Stimulated activated CD8-positive, alpha-beta memory T cell treated with anti-CD3 and anti-CD28 coated beads, Interleukin-15, amount 100 ng/mL, for 4 hours (primary cell): ENCODE results near the gene PUDP.
"Not testable (repeated sequence)": the region's sequence is repeated elsewhere in the genome, so short reads cannot be mapped to it uniquely, and the experiment has no call there.

Source experiments
- DNase-seq, 2 donors: peaks; one replicate each; pipeline ENCODE4 v3.0.0-alpha.2; 2020; ENCODE audit warnings: low read depth in 2 of 2

Gene PUDP

DNA sequence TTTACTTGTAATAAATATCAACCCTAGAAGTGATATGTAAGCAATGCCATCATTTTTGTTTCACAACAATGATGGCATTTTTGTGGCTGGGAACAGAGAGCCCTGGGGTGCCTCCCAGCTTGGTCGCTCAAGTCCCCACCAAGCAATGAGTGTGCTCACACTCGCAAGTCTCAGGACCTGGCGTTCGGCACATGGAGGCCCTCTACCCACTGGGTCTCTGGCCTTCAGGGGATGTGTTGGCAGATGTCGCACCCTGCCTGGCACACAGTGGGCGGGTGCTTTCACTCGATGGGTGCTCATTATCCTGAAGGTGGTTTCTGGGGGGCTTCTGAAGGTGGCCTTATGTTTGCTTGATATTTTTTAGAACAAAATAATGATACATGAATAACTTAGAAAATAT, 75.1 kb downstream of the PUDP start:
- DNase-seq, result no peak

DNA sequence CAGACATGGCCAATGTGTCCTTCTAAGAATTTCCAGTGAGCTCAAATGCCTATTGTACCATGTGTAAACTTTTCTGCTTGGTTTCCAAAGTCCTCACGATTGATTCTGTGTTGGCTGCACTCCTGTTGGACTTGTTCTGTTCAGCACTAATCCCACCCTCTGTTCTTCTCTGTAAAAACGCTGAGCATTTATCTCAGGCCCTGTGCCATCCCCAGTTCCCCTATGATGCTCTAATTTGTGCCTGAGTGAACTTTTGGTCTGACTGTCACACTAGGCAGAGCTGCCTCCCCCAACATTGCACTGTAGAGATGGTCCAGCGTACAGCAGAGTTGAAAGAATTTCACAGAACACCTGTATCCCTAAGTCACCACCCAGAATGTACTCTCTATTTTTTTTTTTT, 76.6 kb downstream of the PUDP start:
- no peak for DNase-seq

DNA sequence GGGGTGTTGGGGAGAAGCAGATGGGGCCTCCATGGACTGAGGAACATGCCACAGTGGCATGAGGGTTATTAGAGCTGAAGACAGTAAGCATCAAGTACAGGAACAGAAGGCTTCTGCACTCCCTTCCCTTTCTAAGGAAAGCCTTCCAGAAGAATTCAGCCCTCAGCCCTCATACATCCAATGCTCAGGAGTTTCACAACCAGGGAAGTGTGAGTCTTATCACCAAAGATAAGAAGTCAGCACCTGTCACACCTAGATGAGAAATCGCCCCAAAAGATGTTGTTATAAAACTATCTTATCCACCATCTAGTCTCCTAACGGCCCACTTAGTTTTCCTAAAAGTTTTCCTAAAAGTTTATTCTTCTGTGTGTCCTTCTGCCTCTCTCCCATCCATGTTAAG, 78.4 kb downstream of the PUDP start:
- no peak for DNase-seq

DNA sequence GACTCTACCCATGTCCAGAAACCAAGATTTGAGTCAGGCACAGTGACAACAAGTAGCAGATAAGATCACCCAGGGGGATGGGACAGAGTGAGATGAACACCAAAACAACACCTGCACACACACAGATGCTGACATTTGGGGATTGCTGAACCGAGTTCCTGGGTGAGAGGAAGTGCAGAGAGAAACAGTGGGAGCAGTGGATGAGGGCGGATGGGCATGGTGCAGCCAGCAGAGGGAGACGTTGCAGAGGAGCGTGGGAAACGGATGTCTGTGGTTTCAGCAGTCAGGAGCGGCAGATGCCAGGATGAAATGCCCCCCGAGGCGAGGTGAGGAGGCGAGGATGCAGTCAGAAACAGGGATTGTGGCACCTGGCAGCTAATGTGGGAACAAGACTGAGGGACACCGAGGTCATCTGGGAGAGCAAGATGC, 79.0 kb downstream of the PUDP start:
- DNase-seq, result no peak

DNA sequence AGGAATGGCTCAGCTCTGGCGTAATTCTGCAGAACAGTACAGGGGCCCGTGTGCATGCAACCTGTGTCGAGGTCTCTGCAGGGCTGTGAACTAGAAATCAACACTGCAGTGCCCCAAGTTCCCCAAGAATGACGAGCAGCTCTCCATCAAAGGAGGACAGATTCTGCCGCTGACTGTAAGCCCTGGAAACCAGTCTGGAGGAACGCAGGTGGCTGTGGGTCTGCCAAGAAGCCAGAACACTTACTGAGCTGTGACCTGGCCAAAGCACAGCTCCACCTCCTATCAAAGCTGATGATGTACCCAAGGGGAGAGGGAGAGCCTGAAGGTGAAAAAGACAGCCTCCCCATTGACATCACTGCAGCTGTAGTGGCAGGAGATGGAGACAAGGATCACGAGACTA, 80.7 kb downstream of the PUDP start:
- no peak for DNase-seq

DNA sequence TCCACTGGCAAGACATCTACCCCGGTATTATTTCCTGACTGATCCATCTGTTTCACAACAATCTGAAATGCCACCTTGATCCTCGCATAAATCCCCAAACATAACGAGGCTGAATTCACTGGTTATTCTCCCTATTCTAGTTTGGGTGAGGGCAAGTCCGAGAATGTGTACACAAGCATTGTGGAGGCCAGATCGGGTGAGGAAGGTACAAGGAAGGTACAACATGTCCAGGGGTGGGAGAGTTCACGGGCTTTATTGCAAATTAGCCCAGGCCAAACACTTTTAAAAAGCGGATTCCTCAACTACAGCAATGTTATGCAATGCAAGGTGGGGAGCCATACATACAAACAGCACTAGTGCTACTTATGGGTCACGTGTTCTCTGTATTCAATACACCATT, 82.5 kb downstream of the PUDP start:
- no peak for DNase-seq

DNA sequence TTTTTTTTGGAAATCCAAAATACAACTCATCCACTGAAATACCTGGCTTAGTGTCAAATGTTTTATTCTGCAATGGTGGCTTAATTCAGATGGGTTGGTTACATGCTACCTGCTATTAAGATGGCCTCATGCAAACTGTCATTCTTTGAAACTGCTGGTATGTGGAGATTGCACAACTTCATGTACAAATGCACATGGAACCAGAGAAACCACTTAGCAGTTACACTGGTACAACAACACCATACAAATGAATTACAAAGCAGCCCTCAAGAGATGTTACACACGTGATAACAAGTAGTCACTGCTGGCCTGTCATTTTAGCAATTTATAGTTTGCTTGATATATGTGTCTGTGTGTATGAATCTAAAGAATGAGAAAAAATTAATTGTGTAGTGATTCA, 85.0 kb downstream of the PUDP start:
- DNase-seq, result no peak

DNA sequence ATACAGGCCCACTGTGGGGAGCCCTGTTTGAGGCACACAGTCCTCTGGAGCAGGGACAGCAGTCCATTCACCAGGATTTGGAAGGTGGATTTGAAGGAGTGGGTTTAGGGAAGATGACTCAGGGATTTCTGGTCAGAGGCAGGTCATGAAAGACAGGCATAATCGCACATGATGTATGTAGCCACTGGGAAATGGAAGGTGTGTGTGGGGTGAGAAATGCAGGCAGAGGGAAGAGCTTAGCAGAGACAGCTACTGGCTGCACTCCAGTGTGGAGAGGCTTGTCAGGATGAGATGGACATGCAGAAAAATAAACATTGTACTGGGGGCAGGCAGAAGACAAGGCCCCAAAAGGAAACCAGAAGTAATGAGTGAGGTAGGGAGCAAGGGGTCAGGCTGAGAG, 85.7 kb downstream of the PUDP start:
- DNase-seq, result no peak

DNA sequence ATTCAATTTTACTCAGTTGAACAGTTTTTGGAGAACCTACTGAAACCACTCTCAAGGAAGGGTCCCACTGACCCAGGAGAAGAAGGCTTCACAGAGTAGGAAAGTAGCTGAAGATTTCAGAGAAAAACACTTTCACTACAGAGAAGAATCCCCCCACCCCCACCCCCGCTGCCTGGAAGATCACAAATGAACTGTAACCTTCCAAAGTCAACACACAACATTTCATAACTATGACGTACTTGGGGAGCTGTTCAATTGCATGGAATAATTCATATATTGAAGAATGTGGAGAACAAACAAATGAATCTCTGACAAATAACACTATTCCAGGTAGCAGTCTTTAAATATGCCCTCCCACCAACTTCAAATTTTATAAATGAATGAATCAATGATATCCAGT, 86.5 kb downstream of the PUDP start:
- no peak for DNase-seq

DNA sequence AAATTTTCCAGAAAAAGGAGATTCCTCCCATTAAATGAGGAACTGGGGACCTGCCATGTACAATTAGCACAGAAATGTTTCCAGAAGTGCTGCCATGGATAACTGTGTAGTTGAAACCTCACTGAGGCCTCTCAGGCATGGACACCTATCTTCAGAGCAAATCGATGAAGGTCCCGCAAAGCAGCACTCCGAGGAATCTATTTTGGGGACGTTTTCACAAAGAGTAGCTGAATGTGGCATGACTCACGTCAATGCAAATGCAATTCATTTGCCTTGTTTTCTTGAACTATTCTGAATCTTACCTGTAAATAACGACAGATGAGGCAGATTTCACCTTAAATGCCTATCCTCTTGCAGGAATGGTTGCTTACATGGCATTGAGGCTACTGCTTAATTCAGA, 87.5 kb downstream of the PUDP start:
- DNase-seq, result no peak

DNA sequence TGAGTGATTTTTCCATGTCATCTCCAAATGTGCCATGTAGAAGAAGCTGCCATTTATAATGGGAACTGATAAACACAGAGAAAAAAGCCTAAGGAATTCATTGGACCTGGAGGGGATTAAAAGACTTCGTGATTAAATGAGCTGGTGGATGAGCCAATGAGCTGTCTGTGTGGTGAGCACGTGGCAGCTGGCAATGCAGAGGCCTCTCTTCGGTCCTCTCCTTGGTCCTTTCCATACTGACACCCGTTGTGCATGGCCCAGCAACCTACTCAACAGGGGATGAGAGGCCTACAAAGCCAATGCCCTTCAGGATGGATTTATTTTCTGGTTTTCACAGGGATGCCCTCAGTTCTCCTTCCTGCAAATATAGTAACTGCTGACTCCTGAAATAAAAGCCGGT, 88.1 kb downstream of the PUDP start:
- DNase-seq, result no peak

DNA sequence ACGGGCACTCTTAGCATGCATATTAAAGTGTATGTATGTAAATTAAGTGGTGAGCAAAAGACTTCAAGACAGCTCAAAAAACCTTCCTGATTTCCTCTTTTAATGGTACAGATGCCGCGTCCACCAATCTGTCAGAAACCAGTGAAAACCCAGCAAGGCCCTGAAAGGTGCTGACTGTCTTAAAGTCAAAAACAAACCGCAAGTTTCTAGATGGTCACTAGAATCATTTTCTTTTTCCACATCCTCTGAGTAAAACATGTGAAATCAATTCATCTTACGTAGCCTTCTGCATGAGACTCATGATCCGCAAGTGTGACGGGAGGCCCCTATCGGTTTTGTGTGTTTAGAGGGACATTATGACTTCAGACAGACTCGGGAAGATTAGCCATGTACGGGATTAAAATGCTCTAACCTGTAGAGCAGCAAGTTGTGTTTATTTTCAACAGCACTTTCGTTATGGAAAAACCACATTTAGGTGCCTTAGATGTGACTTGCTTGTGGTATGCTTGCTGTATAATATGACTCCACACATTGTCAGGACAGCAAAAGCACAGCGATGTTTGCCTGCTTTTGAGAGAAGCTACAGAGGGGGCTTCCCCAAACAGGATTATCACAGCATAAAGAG, 88.6 kb downstream of the PUDP start:
- DNase-seq, result no peak

DNA sequence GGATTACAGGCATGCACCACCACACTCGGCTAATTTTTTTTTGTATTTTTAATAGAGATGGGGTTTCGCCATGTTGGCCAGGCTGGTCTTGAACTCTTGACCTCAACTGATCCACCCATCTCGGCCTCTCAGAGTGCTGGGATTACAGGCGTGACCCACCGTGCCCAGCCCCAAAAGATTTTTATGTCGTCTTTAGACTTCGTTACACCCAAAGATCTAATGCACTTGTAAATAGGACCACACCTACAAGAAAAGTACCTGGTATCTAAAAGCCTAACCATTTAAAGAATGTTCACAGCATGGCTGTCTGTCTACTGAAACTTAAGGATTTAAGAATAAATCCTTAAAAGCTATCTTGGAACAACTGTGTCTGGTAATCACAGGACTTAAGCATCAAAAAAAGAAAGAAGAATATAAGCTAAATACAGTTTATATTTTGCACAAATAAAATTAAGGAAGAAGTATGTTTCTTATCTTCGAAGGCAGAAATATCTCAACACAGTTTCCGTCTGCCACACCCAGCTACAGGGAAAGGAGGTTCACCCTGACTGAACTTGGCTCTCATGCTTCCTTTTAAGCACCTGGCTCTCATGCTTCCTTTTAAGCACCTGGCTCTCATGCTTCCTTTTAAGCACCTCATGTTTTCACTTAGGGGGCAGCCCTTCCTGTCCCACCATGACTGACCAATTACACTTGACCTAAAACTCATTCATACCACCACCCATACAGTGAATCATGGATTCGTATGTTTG, 92.4 kb downstream of the PUDP start:
- no peak for DNase-seq

DNA sequence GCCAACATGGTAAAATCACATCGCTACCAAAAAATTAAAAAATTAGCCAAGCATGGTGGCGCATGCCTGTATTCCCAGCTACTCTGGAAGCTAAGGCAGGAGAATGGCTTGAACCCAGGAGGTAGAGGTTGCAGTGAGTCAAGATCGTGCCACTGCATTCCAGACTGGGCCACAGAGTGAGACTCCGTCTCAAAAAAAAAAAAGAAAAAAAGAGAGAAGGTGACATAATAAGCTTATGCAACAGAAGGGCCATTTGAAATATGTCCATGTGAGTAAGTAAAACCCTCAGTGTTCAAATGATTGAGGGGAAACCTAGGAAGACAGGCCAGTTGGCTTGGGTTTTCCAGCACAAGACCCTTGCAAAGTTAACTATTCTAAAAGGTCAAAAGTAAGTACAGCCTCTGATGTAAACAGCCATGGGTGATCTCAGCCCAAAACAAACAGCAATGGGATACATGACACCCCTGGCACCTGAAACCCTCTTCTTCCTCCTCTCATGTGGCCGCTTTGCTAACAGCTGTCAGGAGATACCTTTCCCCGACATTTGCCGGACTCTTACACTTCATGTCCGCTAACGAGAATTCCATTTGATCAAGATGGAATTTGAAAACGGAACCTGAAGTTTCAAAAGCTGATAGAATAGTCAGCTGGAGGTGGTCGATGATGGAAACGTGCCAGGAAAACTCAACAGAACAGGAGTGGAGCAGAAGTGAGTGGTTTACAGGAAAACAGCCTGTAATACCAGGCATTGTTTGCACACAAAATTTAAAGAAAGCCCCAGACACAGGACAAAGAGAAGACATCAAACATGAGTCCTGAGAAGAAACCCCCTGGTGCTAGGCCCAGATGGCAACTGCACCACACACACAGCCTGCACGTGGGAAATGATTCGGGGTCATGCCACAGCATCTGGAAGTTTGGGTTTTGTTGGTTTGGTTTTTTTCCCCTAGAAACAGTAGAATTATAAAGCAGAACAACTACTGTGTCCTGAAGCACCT, 93.4 kb downstream of the PUDP start:
- no peak for DNase-seq

DNA sequence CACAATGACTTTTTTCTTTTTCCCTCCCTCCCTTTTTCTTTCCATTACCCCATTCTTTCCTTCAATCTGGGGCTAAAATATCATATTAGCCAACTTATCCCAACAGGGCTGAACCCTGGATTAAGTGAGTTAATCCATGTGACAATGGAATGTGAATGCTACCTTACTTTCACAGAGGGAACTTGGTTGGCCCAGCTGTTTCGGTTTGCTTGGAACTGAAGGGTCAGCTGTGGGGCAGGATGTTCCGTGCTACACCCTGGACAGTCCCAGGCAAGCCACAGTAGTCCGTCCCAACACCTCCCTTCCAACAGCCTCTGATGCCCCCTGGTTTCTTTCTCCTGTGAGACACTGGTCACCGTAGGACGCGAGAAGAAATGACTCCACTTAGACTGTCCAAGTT, 95.4 kb downstream of the PUDP start:
- DNase-seq, result no peak

DNA sequence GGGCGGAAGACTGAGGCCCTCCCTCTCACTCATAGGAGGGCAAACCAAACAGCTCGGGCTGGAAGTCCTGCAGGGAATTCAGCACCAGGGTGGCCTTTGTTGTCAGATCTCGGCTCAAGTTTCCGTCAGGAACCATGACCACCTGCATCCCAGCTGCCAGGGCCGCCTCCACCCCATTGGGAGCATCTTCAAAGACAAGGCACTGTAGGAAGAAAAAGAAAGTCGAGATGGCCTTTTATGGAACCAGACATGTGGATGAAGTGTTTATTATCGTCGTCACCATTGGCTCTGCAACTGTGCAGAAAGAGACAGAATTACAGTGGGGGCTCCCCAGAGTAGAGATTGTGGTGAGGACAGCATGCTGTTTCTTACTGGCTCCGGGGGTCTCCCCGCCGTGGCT, 97.7 kb downstream of the PUDP start:
- DNase-seq, result no peak

DNA sequence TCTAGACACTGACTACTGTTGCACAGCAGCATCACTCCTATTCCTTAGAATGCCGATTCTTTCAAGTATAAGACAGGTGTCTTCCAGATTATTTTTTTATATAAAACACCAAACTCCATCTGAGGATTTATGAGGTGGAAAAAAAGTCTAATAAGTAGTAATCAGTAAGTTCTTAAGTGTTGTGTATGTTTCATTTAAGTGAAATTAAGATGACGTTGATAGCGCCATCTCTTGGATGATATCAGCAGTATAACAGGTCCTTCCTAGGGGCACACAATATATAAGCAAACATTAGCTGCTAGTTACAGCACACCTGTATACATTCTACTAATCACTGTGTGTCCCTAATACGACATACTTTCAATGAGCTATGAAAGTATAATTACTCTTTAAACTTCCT, 100.0 kb downstream of the PUDP start:
- DNase-seq, result no peak

DNA sequence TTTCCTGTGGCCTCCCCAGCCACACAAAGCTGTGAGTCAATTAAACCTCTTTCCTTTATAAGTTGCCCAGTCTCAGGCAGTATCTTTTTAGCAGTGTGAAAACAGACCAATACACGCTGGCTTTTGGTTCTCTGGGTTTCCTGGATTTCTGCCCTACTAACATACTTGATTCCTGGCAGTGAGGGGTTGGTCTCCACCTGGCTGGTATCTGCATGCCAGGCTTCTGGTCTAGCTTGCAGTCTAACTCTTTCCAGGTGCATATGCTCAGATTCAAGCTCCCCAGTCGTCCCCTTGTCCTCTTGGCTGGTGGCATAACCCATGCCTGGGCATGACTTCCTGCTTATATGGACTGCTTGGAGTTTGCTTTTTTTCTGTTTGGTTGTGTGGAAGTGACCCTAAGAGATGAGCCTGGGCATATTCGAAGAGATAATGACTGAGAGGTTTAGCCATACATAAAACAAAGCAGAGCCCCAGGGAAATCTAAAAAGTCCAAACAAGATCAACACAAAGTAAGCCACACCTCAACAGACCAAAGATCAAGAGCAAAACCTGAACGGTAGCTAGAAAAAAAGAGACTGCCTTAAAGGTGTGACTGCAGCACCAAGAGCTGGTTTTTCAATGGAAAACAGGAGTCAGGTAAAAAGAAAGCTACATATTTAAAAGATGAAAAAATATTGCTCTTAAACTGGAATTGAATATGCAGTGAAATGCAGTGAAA, 102.6 kb downstream of the PUDP start:
- DNase-seq, result no peak

DNA sequence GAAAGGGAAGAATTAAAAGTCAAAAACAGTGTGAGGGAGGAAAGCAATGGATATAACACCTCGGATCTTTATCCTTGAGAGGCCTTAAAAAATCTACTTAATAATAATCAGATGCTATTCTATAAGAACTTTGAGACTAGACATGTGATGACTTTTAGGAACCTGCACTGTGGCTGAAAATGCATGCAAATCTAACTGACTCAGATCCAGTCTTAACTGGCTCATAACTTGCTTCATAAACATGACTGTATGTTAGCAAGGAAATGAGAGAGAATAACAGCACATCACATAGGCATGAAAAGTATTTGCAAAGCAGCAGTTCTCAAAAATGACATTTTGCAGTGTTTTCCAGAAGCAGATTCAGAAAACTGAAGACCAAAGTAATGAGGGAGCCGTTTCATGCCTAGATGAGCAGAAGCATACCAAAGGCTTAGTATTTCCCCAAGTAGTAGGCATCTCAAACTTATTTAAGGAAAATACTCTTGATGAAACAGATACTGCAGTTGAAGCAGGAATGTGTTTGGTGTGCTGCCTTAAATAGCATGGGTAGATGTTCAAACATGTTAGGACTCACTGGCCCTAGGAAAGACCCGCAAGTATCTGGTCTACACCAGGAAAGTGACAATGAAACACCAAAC, 104.0 kb downstream of the PUDP start:
- DNase-seq, result not testable (repeated sequence)

DNA sequence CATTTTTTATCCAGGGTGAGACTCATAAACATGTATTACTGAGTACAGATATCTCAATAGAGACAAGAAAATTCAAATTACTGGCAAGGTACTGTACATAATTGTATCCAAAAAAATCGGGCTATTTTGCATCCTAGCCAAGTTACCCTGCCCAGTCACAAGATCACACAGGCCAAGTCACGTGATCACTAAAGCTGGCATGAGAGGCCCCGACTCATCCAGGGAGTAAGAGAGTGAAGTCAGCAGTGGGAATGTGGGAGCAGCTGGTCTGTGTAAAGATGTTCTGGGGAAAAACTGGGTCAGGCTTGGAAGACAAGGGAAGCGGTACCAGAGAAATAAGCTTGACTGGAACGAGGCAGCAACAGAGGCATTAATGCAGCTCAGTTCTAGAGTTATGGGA, 119.7 kb downstream of the PUDP start:
- DNase-seq, result no peak

DNA sequence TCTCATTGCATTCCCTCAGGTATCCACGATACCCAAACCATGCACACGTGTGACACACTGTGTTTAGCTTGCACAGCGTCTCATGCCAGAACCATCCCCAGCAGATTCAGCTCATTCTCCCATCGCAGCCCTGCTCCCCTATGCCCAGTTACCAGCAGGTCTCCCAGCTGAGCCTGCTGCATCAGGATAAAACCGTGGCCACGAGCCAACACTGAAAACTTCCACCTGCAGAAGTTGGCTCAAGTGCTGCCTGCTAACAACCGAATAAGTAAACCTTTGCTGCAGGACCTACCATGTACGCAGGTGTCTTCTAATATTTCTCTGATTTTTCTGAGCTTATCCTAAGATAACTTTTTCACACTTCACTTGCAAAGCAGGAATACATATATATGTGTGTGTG, 120.9 kb downstream of the PUDP start:
- DNase-seq, result no peak
